IPS-20b (cell line): Measurements from ENCODE around the gene ZNHIT1.
A peak's percentile ranks its signal among the peaks of the same experiment; 100 is the strongest.

Source experiments
- H3K27ac ChIP-seq: one replicate; pipeline ENCODE4 v1.5.1; 2013; ENCODE audit warnings: low read length
- H3K27me3 ChIP-seq: 2 replicates; pipeline ENCODE4 v1.6.1; 2013; ENCODE audit warnings: mild to moderate bottlenecking, low read length, inconsistent platforms; ENCODE audit not compliant: insufficient read depth
- H3K36me3 ChIP-seq: 2 replicates; pipeline ENCODE4 v1.6.1; 2013; ENCODE audit warnings: low read depth, mild to moderate bottlenecking, inconsistent platforms, low read length, moderate library complexity; ENCODE audit not compliant: insufficient read depth
- H3K4me1 ChIP-seq: 2 replicates; pipeline ENCODE4 v1.6.1; 2013; ENCODE audit warnings: mild to moderate bottlenecking, control low read depth, inconsistent platforms, low read length, moderate library complexity; ENCODE audit not compliant: insufficient read depth
- H3K4me3 ChIP-seq: 2 replicates; pipeline ENCODE4 v1.5.1; 2013; ENCODE audit warnings: mild to moderate bottlenecking, low read length, inconsistent platforms
- H3K9ac ChIP-seq: 2 replicates; pipeline ENCODE4 v1.6.1; 2013; ENCODE audit warnings: low read depth, mild to moderate bottlenecking, inconsistent platforms, low read length, moderate library complexity
- H3K9me3 ChIP-seq: 2 replicates; pipeline ENCODE4 v1.6.1; 2013; ENCODE audit warnings: mild to moderate bottlenecking, low read depth, low read length, inconsistent platforms; ENCODE audit not compliant: insufficient read depth

The ZNHIT1 gene

GRCh38 chr7:101225650-101226049 lies 7.7 kb downstream of the ZNHIT1 start:
- Histone ChIP-seq H3K36me3 (peaks cover 20% of the 10 kb centered on the region), H3K4me3 (no peak overlapping the region), H3K9ac (no peak overlapping the region), H3K4me1 (no peaks in the 10 kb centered on the region), H3K27ac (no peak overlapping the region), H3K27me3 (no peaks in the 10 kb centered on the region), H3K9me3 (no peaks in the 10 kb centered on the region)

GRCh38 chr7:101226721-101227120 lies 8.8 kb downstream of the ZNHIT1 start:
- no peaks in the 10 kb centered on the region; the same call in 1 of the 2 replicates for H3K4me1 ChIP-seq
- no peak overlapping the region for H3K27ac ChIP-seq
- H3K36me3 ChIP-seq: peaks cover 20% of the 10 kb centered on the region
- no peaks in the 10 kb centered on the region for H3K27me3 ChIP-seq
- no peak overlapping the region for H3K4me3 ChIP-seq
- no peaks in the 10 kb centered on the region for H3K9me3 ChIP-seq
- H3K9ac ChIP-seq: no peak overlapping the region

GRCh38 chr7:101231644-101232043 lies 13.7 kb downstream of the ZNHIT1 start:
- Histone ChIP-seq H3K9ac (peak overlapping the region; percentile 59; the same call in 1 of the 2 replicates), H3K4me1 (no peaks in the 10 kb centered on the region; the same call in 1 of the 2 replicates), H3K9me3 (no peaks in the 10 kb centered on the region), H3K4me3 (peak overlapping the region; percentile 76; the same call in 1 of the 2 replicates), H3K36me3 (peaks cover 3% of the 10 kb centered on the region; the same call in 1 of the 2 replicates), H3K27ac (no peak overlapping the region), H3K27me3 (no peaks in the 10 kb centered on the region)

DNA sequence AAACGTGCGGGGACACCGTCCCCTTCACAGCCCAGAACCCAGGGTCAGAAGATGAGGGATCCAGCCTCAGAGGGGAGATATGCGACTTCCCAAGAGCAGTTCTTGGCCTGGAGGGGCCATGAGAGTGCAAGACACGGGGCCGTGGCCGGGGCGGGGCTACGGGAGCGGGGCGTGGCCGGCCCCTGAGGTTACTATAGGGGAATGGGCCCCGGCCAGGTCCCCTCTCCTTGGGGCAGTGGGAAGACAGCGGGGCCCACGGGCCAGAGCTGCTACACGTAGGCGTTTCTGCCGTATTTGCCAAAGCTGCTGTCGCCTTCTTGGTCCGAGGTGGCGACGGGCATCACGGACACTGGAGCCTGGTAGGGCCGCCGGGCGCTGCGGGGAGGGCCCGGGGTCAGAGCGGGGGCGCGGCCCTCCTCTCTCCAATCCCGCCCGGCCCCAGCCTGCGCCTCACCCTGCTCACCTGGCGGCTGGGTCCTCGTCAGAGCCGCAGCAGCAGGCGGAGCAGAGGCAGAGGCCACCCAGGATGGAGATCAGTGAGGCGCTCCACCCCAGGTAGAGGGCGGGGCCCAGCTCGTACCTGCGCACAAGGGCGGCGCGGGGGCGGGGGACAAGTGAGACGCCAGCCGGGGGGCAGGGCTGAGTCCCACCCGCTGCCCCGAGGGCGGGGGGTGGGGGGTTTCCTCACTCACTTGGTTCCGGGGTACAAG lies 14.3 kb downstream of the ZNHIT1 start:
- Histone ChIP-seq H3K9ac (peak overlapping the region; percentile 59; the same call in 1 of the 2 replicates), H3K27ac (no peak overlapping the region), H3K9me3 (no peaks in the 10 kb centered on the region), H3K36me3 (no peaks in the 10 kb centered on the region), H3K4me3 (peak overlapping the region; percentile 76), H3K27me3 (no peaks in the 10 kb centered on the region), H3K4me1 (no peaks in the 10 kb centered on the region; the same call in 1 of the 2 replicates)

DNA sequence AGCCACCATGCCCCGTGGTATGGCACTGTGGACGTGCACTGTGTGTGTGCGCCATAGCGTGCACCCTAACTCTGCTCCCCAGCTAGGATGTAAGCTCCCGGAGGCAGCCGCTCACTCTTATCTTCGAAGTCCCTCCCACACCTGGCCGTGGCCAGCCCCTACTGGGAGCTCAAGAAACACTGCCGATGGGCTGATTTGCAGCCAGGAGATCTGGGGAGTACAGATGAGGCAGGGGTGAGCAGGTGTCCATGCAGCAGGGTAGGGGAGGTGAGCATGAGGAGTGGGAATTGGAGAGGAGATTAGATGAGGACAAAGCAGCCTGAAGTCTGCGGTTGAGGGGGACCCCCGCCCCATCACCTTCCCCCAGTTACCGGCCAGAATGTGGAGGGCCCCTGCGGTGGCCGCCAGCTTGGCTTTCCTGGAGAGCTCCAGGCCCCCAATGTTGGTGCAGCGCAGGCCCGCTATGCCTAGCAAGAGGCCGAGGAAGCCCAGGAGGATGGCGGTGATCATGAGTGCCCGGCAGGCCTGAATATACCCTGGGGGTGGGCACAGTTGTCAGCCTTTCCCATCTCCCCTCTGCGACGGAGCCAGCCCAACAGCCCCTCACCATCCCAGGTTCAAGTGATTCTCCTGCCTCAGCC lies 16.1 kb downstream of the ZNHIT1 start:
- H3K9me3 ChIP-seq: no peaks in the 10 kb centered on the region
- H3K9ac ChIP-seq: no peak overlapping the region
- H3K27me3 ChIP-seq: no peaks in the 10 kb centered on the region
- peaks cover 2% of the 10 kb centered on the region; the same call in 1 of the 2 replicates for H3K4me1 ChIP-seq
- no peak overlapping the region for H3K27ac ChIP-seq
- H3K36me3 ChIP-seq: peaks cover 10% of the 10 kb centered on the region; the same call in 1 of the 2 replicates
- no peak overlapping the region for H3K4me3 ChIP-seq

DNA sequence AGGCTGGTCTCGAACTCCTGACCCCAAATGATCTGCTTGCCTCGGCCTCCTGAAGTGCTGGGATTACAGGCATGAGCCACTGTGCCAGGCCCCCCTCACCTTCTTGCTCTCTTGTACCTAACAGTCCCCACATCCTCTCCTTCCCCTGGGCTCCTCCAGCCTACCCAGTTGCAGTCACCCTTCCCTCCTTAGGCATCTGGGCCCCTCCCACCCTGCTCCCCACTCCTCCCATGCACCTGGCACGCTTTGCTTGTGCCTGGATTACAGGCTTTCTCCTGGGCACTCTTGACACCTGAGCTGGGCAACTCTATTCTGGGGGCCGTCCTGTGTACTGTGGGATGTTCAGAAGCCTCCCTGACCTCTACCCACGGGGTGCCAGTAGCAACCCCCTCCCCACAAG lies 16.7 kb downstream of the ZNHIT1 start:
- H3K4me1 ChIP-seq: peaks cover 2% of the 10 kb centered on the region; the same call in 1 of the 2 replicates

DNA sequence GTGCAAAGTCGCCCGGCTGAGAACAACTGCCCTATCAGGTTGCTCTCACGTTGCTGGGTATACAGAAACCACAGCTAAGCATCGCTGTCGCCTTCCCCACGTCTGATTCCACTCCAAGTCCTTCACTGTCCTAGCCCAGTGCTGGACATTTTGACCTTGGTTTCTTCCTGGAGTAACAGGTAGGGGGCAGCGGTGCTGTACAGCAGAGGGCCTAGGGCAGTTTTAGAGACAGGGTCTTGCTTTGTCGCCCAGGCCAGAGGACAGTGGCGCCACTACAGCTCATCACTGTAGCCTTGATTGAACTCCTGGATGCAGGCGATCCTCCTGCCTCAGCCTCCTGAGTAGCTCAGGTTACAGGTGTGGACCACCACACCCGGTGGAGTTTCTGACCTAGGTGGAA lies 17.1 kb downstream of the ZNHIT1 start:
- peaks cover 18% of the 10 kb centered on the region; the same call in 1 of the 2 replicates for H3K36me3 ChIP-seq
- H3K4me1 ChIP-seq: peaks cover 2% of the 10 kb centered on the region; the same call in 1 of the 2 replicates
- H3K27ac ChIP-seq: no peak overlapping the region
- no peaks in the 10 kb centered on the region for H3K9me3 ChIP-seq
- H3K9ac ChIP-seq: no peak overlapping the region
- H3K4me3 ChIP-seq: no peak overlapping the region
- H3K27me3 ChIP-seq: no peaks in the 10 kb centered on the region

More for the DNA sequence above, 16.7 kb downstream of the ZNHIT1 start:
- Histone ChIP-seq H3K9ac (no peak overlapping the region), H3K4me3 (no peak overlapping the region), H3K27ac (no peak overlapping the region), H3K9me3 (no peaks in the 10 kb centered on the region), H3K36me3 (peaks cover 15% of the 10 kb centered on the region; the same call in 1 of the 2 replicates), H3K27me3 (no peaks in the 10 kb centered on the region)

DNA sequence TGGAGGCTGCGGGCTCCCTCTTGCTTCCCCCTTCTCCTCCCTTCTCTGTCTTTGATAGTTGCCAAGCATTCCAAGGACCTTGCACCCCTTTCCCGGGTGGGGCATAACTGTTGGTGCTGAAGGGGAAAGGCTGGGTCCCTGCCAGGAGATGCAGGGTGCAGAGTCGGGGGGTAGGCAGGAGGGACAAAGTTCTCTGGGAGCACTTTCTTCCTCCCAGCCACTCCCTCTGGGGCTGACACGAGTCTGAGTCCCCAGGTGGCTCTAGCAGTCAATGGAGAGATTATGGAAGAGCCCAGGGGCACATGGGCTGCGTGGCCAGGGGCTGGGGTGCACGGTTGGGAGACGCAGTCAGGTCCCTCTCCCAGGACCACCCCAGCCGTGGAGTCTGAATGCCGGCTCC lies 17.6 kb downstream of the ZNHIT1 start:
- Histone ChIP-seq H3K36me3 (peaks cover 18% of the 10 kb centered on the region; the same call in 1 of the 2 replicates), H3K4me1 (peaks cover 2% of the 10 kb centered on the region; the same call in 1 of the 2 replicates), H3K9ac (no peak overlapping the region), H3K27ac (no peak overlapping the region), H3K9me3 (no peaks in the 10 kb centered on the region), H3K27me3 (no peaks in the 10 kb centered on the region), H3K4me3 (no peak overlapping the region)

DNA sequence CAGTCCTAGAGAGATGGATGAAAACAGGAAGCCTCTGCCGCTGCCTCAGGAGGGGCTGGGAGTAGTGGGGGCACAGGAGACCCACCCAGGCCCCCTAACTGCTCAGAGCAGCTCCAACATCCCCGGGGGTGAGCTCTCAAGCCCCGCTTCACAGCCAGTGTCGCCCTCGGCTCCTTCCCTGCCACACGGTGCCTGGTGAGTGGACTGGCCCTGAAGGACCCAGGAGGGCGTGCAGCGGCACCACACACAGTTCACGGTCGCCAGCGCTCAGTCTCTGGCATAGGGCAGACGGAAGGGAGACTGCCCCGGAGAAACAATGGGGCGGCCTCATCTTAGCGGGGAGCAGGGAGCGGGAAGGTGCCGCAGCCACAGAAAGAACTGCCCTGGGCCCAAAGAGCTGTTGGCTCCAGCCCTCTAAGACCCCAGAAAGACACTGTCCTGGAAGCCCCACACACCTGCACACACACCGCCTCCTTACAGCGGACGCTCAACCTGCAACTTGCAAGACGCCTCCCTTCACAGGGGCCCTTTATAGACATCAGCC lies 18.4 kb downstream of the ZNHIT1 start:
- peaks cover 24% of the 10 kb centered on the region for H3K36me3 ChIP-seq
- H3K4me3 ChIP-seq: no peak overlapping the region
- H3K27ac ChIP-seq: no peak overlapping the region
- H3K27me3 ChIP-seq: no peaks in the 10 kb centered on the region
- no peak overlapping the region for H3K9ac ChIP-seq
- H3K4me1 ChIP-seq: peaks cover 2% of the 10 kb centered on the region; the same call in 1 of the 2 replicates
- no peaks in the 10 kb centered on the region for H3K9me3 ChIP-seq

DNA sequence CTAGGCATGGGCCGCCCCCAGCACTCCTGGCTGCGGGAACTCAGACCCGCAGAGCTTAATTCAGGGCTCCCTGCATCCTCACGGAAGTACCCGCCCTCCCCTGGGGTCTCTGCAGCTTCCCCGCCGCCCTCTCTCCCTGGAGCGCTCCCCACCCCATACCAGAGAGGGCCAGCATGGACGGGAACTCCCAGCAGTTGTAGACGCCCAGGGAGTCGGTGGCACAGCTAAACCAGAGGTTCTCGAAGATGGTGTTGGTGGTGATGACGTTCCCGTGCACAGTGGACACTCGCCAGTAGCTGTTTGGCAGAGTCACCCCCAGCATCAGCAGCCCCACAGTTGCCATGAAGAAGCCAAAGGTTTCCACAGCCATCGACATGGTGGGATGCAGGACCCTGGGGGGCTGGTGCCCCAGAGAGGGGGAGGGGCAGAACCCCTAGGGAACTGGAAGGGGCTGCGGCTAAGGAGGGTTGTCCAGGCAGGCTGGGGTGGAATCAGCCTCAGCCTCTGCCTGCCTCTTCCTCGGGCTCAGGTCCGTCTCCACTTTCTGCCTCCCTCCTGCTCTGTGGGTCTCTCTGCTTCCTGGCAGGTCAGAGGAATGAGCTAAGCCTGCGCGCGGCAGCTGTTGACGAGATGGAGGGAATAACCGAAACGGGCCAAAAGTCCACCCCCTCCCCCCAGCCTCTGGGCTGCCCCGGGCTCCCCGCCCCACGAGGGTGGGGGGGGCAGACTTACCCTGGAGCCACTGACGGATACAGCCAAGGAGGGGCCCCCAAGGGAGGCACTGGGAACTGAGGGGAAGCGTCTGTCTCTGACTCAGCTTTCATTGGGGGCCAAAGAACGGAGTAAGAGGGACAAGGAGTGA lies 19.5 kb downstream of the ZNHIT1 start, which contains the start of gene CLDN15:
TSS of gene CLDN15 (minus strand) at position 597 of the 862 bp plus-strand sequence. CDS start at position 376, 221 bp downstream.
- Histone ChIP-seq H3K36me3 (peaks cover 24% of the 10 kb centered on the region), H3K9ac (no peak within 1 kb of the TSS), H3K27ac (no peak within 1 kb of the TSS), H3K9me3 (no peaks in the 10 kb centered on the region), H3K4me3 (no peak within 1 kb of the TSS), H3K4me1 (0 out of 2 replicates have a peak, but pooled peaks cover 2% of the 10 kb centered on the region), H3K27me3 (no peaks in the 10 kb centered on the region)
